ENCODE results near the gene SLPI.

DNA sequence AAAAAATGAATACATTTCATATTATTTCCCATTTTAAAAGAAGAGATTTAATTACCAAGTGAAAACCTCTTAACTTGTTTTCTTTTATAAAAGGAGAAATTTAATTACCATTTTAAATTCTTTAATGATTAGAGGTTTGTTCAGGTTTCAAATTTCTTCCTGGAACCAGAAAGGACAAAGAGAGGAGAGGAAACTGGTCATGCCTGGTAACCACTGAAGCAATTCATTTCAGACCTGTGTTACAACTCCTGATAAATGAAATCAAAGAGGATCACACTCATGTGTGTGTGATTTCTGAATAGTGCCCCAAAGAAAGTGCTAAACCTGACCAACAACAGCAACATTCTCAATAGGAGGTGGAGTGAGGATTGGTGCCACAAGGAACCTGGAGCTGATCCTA lies 12.6 kb upstream of the SLPI start:
- TF ChIP-seq, protein P1, sequence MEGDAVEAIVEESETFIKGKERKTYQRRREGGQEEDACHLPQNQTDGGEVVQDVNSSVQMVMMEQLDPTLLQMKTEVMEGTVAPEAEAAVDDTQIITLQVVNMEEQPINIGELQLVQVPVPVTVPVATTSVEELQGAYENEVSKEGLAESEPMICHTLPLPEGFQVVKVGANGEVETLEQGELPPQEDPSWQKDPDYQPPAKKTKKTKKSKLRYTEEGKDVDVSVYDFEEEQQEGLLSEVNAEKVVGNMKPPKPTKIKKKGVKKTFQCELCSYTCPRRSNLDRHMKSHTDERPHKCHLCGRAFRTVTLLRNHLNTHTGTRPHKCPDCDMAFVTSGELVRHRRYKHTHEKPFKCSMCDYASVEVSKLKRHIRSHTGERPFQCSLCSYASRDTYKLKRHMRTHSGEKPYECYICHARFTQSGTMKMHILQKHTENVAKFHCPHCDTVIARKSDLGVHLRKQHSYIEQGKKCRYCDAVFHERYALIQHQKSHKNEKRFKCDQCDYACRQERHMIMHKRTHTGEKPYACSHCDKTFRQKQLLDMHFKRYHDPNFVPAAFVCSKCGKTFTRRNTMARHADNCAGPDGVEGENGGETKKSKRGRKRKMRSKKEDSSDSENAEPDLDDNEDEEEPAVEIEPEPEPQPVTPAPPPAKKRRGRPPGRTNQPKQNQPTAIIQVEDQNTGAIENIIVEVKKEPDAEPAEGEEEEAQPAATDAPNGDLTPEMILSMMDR (conservative IDR thresholded peaks at IDR 0.05), result no peak
- no peak for TF ChIP-seq ZFX (IDR thresholded peaks at IDR 0.05)
